ENCODE data around the gene SSBP4.

- TF ChIP-seq EZH2phosphoT487 (IDR thresholded peaks at IDR 0.05; ENCODE audit: insufficient read depth, low read depth) (no peak), EZH2 (IDR thresholded peaks at IDR 0.05; ENCODE audit: insufficient read depth, poor library complexity, severe bottlenecking) (no peak)
Measured at GRCh38 chr19:18438331-18439024, 19.3 kb downstream of the SSBP4 start.

All from GM23248 (cell line).